ENCODE data around the gene ACTA1. TPM values are rescaled to one million over a fixed set of nuclear protein-coding genes. Genes with fewer than 3 reads are reported as not detected.

Gene ACTA1
- total RNA-seq, 1 donor from 2014 or later, result 0.23 TPM

DNA sequence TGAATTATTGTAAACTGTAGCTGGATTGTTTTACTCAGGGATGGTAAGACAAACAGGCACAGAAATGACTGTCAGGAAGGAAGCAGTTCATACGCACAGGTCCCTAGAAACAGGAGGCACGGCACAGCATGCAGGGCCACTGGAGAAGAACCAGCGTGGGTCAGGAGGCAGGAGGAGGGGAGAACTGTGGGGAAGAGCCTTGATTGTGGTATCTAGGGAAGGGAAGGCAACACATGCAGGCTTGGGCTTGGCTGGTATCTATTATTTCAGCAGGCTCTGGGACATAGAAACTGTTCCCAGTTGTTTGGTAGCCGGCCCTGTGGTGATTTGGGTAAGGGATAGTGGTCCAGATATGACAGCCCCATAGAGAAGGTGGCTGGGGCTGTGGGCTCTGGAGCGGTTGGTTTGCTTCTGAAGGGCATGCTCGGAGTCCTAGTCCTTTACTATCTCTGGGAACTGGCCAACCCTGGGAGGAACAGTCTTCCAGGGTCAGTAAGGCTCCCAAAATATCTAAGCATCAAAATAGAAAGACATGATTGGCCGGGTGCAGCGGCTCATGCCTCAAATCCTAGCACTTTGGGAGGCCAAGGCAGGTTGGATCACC, 47.9 kb downstream of the ACTA1 start:
- TF ChIP-seq, protein P1, sequence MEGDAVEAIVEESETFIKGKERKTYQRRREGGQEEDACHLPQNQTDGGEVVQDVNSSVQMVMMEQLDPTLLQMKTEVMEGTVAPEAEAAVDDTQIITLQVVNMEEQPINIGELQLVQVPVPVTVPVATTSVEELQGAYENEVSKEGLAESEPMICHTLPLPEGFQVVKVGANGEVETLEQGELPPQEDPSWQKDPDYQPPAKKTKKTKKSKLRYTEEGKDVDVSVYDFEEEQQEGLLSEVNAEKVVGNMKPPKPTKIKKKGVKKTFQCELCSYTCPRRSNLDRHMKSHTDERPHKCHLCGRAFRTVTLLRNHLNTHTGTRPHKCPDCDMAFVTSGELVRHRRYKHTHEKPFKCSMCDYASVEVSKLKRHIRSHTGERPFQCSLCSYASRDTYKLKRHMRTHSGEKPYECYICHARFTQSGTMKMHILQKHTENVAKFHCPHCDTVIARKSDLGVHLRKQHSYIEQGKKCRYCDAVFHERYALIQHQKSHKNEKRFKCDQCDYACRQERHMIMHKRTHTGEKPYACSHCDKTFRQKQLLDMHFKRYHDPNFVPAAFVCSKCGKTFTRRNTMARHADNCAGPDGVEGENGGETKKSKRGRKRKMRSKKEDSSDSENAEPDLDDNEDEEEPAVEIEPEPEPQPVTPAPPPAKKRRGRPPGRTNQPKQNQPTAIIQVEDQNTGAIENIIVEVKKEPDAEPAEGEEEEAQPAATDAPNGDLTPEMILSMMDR (conservative IDR thresholded peaks at IDR 0.05), result no peak
- Mint-ChIP-seq H3K27me3 (ENCODE audit: low read depth) (peaks cover 1% of the 10 kb centered on the region), H3K27ac (ENCODE audit: unreplicated experiment) (peak overlapping the region; percentile 66), H3K4me1 (peaks cover 12% of the 10 kb centered on the region), H3K9me3 (peaks cover 2% of the 10 kb centered on the region), H3K4me3 (no peak overlapping the region), H3K36me3 (ENCODE audit: low read depth) (no peaks in the 10 kb centered on the region)
- no peak for DNase-seq (ENCODE audit: low read depth, low spot score)

DNA sequence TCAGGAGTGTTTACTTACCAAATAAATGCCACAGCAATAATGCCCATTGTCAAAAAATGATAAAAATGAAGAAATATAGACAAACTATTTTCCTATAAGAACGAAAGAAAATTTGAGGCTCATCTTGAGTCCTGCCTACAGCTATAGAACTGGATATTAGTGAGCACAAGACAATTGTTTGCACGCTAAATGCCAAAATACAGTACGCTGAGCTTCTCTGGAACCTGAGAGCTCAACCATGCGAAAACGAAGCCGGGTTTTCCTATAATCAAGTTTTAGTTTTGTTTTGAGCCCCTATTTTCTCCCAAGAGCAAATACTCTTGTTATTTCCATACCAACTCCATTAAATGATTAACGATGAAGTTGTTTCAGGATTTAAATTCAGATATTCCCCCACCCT, 49.1 kb downstream of the ACTA1 start:
- Mint-ChIP-seq H3K27ac (ENCODE audit: unreplicated experiment) (no peak overlapping the region), H3K36me3 (ENCODE audit: low read depth) (no peaks in the 10 kb centered on the region), H3K9me3 (peaks cover 2% of the 10 kb centered on the region), H3K4me1 (peaks cover 12% of the 10 kb centered on the region), H3K27me3 (ENCODE audit: low read depth) (peaks cover 3% of the 10 kb centered on the region), H3K4me3 (no peak overlapping the region)
- TF ChIP-seq, protein P1 (conservative IDR thresholded peaks at IDR 0.05), result no peak
- DNase-seq (ENCODE audit: low read depth, low spot score), result no peak

DNA sequence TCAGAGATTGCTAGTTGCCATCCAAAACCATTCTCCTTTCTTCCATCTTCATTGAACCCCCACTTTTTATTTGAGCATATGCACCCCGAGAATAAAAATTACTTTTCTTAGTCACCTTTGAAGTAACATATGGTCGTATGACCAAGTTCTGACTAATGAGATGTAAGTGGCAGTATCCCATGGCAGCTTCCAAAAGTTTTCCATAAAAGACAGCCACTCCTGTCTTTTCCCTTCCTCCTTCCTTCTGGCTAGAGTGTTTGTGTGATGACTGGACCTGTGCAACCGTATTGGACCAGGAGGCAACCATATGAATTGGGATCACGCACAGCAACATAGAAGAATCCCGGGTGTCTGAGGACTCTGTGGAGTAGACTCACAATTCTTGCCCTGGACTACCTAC, 49.9 kb downstream of the ACTA1 start:
- Mint-ChIP-seq H3K4me3 (no peak overlapping the region), H3K36me3 (ENCODE audit: low read depth) (no peaks in the 10 kb centered on the region), H3K27ac (ENCODE audit: unreplicated experiment) (no peak overlapping the region), H3K27me3 (ENCODE audit: low read depth) (peaks cover 3% of the 10 kb centered on the region), H3K4me1 (peaks cover 12% of the 10 kb centered on the region), H3K9me3 (no peaks in the 10 kb centered on the region)
- no peak for DNase-seq (ENCODE audit: low read depth, low spot score)
- TF ChIP-seq, protein P1 (conservative IDR thresholded peaks at IDR 0.05), result no peak

DNA sequence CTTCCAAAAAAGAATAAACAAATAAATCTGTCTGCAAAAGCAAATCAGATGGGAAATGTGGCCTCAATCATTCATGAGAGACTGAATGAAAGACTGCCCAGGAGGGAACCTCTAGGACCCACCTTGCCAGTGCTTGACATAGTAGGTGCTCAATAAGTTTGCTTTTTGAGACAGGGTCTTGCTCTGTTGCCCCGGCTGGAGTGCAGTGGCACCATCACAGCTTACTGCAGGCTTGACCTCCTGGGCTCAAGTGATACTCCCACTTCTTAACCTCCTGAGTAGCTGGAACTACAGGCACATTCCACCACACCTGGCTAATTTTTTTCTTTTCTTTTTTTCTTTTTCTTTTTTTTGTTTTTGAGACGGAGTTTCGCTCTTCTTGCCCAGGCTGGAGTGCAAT, 50.7 kb downstream of the ACTA1 start:
- Mint-ChIP-seq H3K4me1 (peaks cover 12% of the 10 kb centered on the region), H3K9me3 (no peaks in the 10 kb centered on the region), H3K27ac (ENCODE audit: unreplicated experiment) (no peak overlapping the region), H3K4me3 (no peak overlapping the region), H3K36me3 (ENCODE audit: low read depth) (no peaks in the 10 kb centered on the region), H3K27me3 (ENCODE audit: low read depth) (peaks cover 3% of the 10 kb centered on the region)
- no peak for DNase-seq (ENCODE audit: low read depth, low spot score)
- TF ChIP-seq, protein P1 (conservative IDR thresholded peaks at IDR 0.05), result no peak

Other genes with a start within 250 kb of the ACTA1 start
- gene RAB4A, start 163.0 kb downstream of the ACTA1 start, total RNA-seq, result 67.0 and 69.0 TPM in 2 replicates
- gene CCSAP, start 91.0 kb downstream of the ACTA1 start, total RNA-seq, result 9.1 and 10.1 TPM in 2 replicates
- gene NUP133, start 74.2 kb upstream of the ACTA1 start, total RNA-seq, result 63.7 and 66.1 TPM in 2 replicates
- 24.0 and 25.2 TPM in 2 replicates for gene ABCB10, start 124.6 kb upstream of the ACTA1 start, total RNA-seq
- 29.4 and 29.7 TPM in 2 replicates for gene TAF5L, start 192.0 kb upstream of the ACTA1 start, total RNA-seq
- gene URB2, start 192.2 kb upstream of the ACTA1 start, total RNA-seq, result 25.9 and 27.1 TPM in 2 replicates

Data from neural crest cell (in vitro differentiated cells).